Measurements from ENCODE around the gene ZBTB42.

Gene ZBTB42

DNA sequence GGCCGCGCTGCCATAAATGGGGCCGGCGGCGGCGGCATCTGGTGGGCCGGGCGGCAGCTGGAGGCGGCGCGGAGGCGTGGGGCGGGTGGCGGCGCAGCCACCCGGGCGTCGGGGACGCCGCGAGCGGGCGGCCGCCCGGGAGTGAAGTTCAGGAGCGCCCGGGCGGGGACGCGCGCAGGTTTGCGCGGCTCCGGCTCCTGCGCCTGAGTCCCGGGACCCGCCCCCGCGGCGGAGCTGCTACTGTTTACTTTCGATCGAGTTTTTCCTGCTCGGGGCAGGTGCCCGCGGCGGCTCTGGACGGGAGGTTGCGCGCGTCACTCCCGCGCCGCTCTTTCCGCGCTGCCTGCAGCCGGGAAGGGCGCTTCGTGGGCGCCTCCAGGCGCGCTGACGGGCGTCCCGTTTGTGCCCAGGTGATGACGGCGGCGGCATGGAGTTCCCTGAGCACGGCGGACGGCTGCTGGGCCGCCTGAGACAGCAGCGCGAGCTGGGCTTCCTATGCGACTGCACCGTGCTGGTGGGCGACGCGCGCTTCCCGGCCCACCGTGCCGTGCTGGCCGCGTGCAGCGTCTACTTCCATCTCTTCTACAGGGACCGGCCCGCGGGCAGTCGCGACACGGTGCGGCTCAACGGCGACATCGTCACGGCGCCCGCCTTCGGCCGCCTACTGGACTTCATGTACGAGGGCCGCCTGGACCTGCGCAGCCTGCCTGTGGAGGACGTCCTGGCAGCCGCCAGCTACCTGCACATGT is at the start of gene ZBTB42:
Gene ZBTB42 (plus strand): TSS at position 331 of the 749 bp plus-strand sequence. CDS start 97 bp downstream, at position 428.
- peak; percentile 46 for DNase-seq

DNA sequence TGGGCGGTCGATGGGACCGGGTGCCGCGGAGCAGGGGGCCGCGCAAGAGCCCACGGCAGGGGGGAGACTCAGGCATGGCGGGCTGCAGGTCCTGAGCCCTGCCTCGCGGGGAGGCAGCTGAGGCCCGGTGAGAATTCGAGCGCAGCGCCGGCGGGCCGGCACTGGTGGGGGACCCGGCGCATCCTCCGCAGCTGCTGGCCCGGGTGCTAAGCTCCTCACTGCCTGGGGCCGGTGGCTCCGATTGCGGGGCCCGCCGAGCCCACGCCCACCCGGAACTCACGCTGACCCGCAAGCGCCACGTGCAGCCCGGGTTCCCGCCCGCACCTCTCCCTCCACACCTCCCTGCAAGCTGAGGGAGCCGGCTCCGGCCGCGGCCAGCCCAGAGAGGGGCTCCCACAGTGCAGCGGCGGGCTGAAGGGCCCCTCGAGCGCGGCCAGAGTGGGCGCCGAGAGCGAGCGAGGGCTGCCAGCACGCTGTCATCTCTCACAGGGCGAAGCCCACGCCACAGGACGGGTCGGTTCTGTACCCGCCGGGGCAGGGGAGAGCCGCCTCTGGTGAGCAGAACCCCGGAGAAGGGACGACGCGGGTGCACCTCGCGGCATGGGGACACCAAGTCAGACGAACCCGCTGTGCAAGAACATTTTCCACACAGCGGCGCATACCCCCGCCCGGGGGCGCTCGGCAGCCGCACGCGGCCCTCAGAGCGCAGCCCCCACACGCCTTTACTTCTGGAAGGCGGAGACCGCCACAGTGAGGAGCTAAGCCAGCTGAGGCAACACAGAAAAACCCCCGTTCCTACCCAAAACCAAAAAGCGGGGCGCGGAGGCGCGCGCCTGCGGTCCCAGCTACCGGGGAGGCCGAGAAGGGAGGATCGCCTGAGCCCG is 49.1 kb upstream of the ZBTB42 start:
- no peak for DNase-seq

DNA sequence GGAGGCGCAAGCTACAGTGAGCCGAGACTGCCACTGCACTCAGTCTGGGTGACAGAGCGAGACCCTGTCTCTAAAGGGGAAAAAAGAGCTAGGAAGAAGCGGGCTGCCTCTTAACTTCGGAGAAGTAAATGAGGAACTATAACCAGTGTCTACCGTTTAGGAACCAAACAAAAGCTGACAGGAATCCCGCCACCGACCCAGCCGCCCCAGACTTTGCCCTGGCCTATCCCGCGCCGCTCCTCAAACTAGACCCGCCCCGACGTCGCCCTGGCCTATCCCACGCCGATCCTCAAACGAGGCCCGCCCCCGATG is 48.5 kb upstream of the ZBTB42 start:
- DNase-seq: no peak

DNA sequence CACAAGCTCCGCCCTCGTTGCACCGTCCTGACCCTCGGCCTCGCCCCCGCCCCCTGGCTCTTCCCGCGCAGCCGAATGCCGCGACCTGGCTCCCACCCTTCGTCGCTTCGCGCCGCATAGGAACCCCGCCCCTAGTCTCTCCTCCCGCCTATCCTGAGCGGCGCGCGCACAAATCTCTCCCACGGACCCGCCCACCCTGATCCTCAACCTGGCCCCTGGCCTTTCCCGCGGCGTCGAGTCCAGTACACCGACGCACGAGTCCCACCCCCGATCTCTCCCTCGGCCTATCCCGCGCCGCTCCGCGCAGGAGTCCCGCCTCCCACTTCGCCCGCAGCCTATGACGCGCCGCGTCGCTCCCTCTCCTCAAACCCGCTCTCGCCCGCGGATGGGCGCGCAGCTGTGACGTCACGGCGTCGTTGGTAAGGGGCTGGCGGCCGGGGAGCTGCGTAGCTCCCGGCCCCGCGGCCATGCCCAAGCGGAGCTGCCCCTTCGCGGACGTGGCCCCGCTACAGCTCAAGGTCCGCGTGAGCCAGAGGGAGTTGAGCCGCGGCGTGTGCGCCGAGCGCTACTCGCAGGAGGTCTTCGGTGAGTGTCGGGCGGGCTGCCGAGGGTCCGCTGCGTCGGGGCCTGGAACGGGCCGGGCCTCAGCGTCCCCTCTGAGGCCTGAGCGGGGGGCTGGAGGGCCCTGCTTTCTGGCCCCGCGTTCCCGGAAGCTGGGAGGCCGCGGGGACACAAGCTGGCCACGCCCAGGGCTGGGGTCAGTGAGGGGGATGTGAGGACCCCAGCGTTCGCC is 48.0 kb upstream of the ZBTB42 start, which contains the start of gene SIVA1:
Gene SIVA1 (plus strand): TSS at position 413 of the 793 bp plus-strand sequence. CDS start 55 bp downstream, at position 468.
- peak; percentile 99 for DNase-seq

DNA sequence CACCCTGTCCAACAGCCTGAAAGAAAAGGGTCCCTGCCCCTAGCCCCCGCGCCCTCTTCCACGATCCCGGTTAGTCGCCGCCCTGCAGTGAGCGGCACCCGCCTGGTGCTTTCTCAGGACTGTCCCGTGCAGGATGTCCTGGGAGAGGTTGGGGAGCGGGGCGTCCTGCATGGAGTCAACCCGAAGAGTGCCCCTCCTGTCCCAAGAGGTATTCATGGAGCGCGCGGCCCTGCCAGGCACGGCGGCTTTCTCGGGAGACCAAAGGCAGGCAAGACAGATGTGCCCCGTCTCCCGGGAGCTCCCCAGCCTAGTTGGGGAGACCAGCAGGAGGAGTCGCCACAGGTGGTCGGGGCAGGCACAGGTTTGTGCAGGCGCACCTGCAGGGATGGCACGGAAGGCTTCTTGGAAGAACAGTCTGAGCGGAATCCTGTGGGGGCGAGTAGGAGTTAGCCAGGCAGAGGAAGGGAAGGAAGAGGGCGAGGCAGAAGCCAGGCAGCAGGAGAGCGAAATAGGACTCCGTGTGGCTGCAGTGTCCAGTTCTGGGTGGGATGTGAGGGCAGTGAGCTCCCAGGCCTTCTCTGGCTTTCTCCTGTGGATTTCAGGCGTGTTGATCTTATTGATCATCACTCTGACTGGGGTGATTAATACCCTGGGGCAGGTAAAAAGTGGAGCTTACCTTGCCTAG is 47.2 kb upstream of the ZBTB42 start:
- DNase-seq: no peak

DNA sequence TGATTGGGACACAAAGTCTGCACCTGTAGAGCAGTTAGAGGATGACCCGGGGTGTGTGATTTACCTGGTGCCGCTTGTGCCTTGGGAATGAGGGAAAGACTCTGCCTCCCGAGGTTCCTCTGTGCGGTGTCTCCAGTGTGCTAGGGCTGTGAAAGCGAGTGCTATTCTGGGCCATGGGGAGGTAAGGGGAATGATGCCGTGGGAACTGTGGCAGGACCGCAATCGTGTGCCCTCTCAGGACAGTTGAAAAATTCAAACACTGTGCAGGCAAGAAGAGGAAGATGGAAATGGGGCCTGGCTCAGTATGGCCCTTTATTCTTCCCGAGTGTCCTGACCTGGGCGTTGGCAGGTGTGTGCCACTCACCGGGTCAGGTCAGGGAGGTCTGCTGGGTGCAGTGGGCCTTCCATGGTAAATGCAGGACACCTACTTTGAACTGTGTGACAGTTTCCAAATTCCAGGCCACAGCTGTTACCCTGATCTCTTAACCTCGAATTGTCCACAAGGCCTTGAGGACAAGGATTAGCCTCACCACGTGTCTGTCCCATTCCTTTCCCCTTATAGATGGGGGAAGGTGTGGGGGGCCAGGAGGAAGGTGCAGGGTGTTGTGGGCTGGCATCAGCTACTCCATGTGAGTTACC is 46.6 kb upstream of the ZBTB42 start:
- no peak for DNase-seq

DNA sequence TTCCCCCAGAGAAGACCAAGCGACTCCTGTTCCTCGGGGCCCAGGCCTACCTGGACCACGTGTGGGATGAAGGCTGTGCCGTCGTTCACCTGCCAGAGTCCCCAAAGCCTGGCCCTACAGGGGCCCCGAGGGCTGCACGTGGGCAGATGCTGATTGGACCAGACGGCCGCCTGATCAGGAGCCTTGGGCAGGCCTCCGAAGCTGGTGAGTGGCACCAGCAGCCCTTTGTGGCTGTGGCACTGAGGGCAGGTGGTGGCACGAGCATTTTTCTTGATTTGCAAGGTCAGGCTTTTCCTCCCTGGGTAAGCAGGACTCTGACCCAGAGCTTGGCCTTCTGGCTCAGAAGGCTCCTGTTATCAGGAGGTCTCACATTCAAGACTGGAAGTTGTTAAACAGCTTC is 45.3 kb upstream of the ZBTB42 start:
- no peak for DNase-seq

DNA sequence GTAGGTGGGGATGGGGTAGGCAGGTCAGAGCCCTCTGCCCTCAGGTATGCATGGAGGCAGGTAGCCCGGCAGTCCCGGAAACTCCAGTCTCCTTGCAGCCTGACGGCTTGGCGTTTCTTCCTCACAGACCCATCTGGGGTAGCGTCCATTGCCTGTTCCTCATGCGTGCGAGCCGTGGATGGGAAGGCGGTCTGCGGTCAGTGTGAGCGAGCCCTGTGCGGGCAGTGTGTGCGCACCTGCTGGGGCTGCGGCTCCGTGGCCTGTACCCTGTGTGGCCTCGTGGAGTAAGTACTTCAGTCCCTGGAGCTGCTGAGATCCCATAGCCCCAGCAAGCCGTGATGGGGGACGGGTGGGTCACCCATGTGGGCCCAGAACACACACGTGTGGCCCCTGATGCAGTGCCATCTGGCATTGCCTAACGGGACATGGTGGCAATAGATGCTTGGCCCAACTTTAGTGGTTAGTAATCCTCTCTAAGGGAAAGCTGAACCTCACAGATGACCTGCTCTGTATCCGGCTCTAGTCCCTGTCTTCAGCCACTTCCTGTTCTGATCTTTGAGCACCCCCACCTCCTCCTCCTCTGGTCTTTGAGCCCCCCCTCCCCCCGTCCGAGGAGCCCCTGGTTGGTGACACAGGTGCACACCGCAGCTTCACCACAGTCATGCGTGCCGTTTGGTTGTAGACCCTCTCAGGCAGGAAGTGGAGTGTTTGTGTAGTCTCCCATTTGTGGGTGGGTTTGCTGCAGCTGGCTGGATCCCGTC is 44.2 kb upstream of the ZBTB42 start:
- DNase-seq: no peak

DNA sequence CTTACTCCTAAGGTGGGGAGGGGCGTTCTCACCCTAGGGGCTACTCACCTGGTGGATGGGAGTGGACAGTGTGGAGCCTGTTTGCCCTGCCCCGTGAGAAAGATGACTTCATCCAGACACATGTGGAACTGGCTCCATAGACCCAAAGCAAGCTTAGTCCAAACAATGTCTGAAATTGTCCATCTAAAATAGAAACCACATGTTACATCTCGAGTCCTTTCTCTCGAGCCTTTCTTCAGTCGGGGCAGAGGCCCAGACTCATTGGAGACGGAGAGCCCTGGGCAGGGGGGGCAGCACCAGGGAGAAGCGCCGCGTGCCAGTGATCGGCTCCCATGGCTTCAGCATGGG is 43.7 kb upstream of the ZBTB42 start:
- no peak for DNase-seq

DNA sequence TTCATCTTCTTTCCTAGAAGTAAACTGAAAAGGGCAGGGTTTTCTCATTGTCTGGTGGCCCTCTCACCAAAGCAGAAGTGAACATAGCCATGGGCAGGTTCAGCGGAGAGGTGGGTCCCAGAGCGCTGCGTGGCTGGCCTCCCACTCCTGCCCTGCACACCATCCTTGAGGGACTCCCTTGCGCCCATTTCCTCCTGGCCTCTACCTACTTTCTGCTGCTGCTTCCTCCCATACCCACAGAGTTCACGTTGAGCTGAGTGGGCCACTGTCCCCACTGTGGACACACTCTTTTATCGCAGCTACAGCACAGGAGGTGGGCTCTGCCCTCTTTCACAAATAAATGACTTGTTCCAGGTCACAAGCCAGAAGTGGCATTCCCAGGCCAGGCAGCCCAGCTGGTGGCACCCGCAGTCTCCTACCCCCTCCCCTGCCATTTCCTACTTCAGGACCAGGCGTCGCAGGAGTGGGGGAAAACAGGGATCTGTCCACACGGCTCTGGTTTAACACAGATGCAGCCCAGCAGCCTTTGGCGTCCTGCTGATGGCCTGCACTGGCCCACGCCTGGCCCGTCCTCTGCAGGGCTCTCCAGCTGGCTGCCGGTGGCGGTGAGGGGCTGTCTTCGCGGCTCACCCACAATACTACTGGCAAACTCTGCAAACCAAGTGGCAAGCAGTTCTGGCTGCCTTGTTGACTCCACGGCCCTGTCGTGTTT is 43.1 kb upstream of the ZBTB42 start:
- DNase-seq: no peak

DNA sequence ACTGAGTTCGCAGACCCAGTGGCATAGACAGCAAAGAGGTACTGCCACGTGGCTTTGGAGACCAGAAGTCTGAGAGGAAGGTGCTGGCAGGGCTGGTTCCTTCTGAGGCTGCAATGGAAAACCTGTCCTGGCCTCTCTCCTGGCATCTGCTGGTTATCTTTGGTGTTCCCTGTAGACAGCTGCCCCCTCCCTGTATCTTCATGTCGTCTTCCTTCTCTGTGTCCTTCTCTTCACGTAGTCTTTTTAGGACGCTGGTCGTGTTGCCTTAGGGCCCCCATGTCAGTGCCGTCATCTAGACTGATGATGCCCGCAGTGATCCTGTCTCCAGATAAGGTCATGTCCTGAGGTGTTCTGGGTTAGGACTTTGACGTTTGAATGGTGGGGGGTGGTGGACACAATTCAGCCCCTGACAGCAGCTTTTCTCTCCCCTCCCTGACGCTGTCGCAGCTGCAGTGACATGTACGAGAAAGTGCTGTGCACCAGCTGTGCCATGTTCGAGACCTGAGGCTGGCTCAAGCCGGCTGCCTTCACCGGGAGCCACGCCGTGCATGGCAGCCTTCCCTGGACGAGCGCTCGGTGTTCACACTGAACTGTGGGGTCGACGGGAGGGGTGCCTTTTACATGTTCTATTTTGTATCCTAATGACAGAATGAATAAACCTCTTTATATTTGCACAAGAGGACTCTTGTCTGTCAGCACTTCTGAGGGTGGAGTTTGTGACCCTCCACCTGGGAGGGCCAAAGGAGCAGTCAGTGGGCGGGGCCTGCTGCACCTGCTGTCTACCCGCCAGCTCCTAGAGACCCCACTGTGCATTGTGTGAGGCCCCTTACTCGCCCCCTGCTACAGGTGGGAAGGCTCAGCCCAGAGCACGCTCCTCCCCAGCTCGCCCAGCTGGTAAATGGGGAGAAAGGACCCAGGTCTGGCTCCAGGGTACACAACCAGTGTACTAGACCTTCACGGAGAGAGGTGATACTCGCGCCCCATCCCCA is 41.6 kb upstream of the ZBTB42 start:
- DNase-seq: no peak

DNA sequence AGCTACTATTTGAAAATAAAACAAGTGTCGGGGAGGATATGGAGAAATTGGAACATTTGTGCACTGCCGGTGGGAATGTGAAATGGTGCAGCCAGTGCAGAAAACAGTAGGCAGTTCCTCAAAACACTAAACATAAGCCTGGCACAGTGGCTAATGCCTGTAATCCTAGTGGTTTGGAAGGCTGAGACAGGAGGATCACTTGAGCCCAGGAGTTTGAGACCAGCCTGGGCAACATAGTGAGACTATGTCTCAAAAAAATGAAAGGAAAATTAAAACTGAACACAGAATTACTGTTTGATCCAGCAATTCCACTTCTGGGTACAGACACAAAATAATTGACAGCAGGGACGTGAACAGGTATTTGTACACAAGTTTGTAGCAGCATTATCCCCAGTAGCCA is 35.4 kb upstream of the ZBTB42 start:
- no peak for DNase-seq

DNA sequence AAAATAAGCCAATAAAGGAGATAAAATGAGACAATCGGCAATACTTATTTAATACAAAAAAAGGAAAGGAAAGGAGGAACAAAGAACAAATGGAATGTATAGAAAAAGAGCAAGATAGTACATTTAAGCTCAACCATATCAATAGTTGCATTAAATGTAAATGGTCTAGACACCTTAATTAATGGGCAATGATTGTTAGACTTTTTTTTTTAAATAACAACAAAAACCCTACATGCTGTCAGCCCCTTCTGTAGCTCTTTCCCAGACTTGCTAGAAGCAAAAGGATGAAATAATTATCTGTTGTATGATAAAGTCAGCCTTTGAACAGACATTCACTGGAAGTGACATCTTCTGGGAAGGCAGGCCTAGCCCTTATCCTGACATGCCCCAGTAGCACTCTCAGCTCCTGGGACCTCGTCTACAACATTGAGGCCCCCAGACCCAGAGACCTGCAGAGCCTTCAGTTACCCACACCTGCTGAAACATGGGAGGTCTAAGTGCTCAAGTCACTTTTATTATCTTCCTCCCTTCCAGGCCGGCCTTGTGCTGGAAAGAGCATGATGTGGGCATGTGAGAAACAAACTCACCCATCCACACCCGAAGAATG is 34.5 kb upstream of the ZBTB42 start:
- DNase-seq: no peak

DNA sequence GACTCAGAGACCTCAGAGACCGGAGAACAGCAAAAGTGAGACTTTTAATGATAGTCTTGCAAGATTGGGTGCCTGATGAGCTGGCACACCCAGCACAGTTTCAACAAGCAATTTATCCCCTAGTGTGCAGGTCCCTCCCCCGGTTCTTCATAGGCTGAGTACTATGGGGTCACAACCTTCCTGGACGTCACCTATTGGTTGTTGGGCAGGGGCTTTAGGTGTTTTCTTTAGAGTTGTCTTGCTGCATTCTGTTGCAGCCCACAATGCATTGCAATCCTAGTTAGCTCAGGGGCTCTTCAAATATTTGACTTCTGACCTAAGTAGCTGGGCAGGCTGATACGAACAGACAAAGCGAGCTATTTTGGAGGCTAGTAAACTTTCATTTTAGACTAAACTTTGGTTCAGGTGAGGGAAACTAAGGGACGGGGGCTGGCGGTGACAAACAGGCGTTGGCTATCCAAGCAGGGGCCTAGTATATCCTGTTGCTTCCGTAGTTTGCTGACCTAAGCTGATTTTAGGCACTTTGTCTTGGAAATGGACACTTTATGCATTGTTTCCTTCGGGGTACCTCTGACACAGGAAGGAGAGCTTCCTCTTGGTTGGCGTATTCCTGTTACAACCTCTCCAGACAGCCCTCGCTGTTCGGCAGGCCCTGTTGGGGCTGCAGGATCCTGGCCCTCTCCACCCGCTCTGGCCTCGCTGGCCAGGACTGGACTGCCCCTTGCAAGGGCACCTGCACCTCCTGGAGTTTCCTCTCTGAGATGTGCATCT is 33.9 kb upstream of the ZBTB42 start:
- DNase-seq: no peak

DNA sequence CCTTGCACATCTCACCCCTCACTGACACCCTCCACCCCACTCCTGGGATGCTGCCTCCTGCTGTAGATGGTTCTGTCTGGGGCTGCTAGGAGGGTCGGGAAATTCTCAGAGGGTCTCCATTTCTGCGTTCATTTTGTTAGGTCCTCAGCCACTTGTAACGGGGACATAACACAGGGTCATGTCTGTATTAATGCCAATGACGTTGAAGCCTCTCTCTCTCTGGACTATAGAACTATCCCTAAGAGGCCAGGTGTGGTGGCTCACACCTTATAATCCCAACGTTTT is 33.3 kb upstream of the ZBTB42 start:
- no peak for DNase-seq

DNA sequence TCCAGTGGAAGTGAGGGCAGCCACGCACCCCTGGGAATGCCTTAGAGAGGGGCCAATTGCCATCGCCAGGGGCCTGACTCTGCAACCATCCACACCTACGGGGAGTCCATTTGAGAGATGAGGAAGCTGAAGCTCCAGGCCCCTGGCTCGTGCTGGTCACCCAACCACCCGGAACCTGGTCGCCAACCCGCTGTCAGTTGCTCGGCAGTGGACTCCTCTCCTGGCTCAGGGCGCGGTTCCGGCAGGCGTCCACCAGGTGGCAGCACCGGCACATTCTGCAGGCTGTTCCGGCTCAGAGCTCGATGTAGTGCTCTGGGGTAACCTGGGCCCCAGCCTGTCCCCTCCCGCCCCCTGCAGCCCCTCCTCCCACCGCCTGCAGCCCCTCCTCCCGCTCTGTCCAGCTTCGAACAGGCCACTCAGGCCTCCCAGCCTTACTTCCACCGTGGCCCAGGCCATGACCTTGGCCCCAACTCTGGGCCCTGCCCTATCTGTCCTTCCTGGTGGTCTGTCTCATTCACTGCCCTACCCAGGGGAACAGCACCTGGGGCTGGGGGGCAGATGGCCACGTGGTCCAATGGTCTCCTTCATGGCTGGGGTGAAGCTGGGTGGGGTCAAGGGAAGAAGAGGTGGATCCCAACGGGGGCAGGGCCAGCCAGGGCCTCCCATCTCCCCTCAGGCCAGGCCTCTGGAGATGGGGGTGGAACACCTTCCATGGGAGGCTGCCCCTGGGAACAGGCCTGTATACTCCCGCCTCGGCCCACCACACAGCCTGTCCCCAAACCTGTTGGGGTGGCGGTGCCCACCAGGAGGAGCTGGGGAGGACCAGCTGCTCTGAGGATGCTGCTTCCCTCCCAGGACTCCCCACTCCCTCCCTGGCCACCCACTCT is 32.2 kb upstream of the ZBTB42 start:
- DNase-seq: peak; percentile 78

DNA sequence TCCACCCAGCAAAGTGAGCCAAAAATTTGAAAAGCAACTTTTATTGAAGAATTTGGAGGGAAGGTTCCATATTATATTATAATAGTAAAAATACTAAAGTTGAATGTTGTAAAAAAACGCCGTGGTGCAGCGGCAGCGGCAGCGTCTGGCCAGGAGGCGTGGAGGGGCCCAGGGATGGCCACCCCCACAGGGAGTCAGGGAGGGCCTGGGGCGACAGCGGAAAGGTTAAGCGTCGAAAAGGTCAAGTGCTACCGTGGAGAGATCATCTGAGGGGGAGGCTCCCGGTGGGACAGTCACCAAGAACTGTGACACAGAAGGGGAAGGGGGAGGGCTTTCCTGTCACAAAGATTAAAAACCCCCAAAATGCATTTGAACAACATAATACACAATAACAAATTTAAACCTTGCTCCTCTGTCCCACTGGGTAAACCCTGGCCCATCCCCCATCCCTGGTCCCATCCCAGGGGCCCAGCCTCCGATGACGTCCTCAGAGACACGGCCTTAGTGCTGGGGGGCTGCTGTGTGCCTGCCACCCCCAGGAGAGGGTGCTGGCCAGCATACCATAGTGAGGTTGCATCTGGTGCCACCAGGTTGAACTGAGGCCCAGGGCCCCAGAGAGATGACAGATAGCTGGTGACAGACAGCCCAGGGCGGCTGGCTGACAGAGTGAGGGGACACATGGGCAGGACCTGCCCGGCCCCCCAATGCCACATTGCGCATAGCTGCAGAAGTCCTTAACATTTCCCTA is 31.4 kb upstream of the ZBTB42 start:
- DNase-seq: no peak

Data from hematopoietic multipotent progenitor cell treated with erythropoietin and hydrocortisone succinate and interleukin-3 and kit ligand, for 8 days (in vitro differentiated cells).